Colonic mucosa (tissue), 4 donors: ENCODE results near the gene USO1. TPM values are rescaled to one million over a fixed set of nuclear protein-coding genes. Genes with fewer than 3 reads are reported as not detected.
A peak's percentile ranks its signal among the peaks of the same experiment; 100 is the strongest.
"Not testable (repeated sequence)": the region's sequence is repeated elsewhere in the genome, so short reads cannot be mapped to it uniquely, and the experiment has no call there.

Experiments
- DNase-seq: peaks from one replicate; pipeline ENCODE4 v3.0.0-alpha.2; 2020
- H3K27ac ChIP-seq: fragments of 200-600 bp; one replicate; pipeline ENCODE4 v1.8.0; 2021
- H3K27me3 ChIP-seq: fragments of 200-600 bp; one replicate; pipeline ENCODE4 v1.8.0; 2021
- H3K36me3 ChIP-seq: fragments of 200-600 bp; one replicate; pipeline ENCODE4 v1.8.0; 2021
- H3K4me1 ChIP-seq: fragments of 200-600 bp; one replicate; pipeline ENCODE4 v1.8.0; 2021; ENCODE audit warnings: mild to moderate bottlenecking
- H3K4me3 ChIP-seq: fragments of 200-600 bp; one replicate; pipeline ENCODE4 v1.8.0; 2021
- H3K9ac ChIP-seq, 2 donors: one replicate each; pipeline ENCODE4 v1.7.0; 2013; ENCODE audit warnings: control low read depth in 2 of 2, low read depth in 2 of 2, low read length in 2 of 2
- H3K9me3 ChIP-seq: fragments of 200-600 bp; one replicate; pipeline ENCODE4 v1.8.0; 2021
- intact Hi-C: fragments of 100-400 bp; cut with DNase I; formaldehyde crosslinking; loops from one replicate; pipeline ENCODE4 v1.14.1; 2022
- total RNA-seq, 2 donors: library from RNA; stranded (reverse); fragmentation: NEBNext Ultra II Directional in 1 of 2; extraction: Animal tissue kit (Norgen Biotek cat#: 25700) in 1 of 2; gene quantifications; one replicate each; pipeline ENCODE4 v1.2.1, GENCODE V29; 2021
- TF ChIP-seq, protein P1 (sequence below): fragments of 200-600 bp; IDR thresholded peaks from one replicate; pipeline ENCODE4 v1.8.0; 2022; ENCODE audit warnings: antibody characterized with exemption, mild to moderate bottlenecking
- donor health status: healthy.
- donor health status: DM: no; HTN: no; CAD: no.
- donor health status: DM: no; HTN: no; CAD: no.

The USO1 gene
- total RNA-seq, 2 donors from 2014 or later, result 54.7 to 63.0 TPM

GRCh38 chr4:75683482-75684155, 40.8 kb upstream of the USO1 start:
- no peak overlapping the region for H3K9ac ChIP-seq
- H3K27ac ChIP-seq, result no peak overlapping the region
- TF ChIP-seq, protein P1, sequence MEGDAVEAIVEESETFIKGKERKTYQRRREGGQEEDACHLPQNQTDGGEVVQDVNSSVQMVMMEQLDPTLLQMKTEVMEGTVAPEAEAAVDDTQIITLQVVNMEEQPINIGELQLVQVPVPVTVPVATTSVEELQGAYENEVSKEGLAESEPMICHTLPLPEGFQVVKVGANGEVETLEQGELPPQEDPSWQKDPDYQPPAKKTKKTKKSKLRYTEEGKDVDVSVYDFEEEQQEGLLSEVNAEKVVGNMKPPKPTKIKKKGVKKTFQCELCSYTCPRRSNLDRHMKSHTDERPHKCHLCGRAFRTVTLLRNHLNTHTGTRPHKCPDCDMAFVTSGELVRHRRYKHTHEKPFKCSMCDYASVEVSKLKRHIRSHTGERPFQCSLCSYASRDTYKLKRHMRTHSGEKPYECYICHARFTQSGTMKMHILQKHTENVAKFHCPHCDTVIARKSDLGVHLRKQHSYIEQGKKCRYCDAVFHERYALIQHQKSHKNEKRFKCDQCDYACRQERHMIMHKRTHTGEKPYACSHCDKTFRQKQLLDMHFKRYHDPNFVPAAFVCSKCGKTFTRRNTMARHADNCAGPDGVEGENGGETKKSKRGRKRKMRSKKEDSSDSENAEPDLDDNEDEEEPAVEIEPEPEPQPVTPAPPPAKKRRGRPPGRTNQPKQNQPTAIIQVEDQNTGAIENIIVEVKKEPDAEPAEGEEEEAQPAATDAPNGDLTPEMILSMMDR, result no peak
- no peak overlapping the region for H3K4me3 ChIP-seq
- H3K27me3 ChIP-seq, result no peaks in the 10 kb centered on the region
- intact Hi-C loops, result no loop called here
- no peaks in the 10 kb centered on the region for H3K36me3 ChIP-seq
- DNase-seq, result no peak
- H3K9me3 ChIP-seq, result no peaks in the 10 kb centered on the region
- no peaks in the 10 kb centered on the region for H3K4me1 ChIP-seq

- DNase-seq, result no peak
- no peaks in the 10 kb centered on the region for H3K9me3 ChIP-seq
- no peaks in the 10 kb centered on the region for H3K27me3 ChIP-seq
- H3K4me3 ChIP-seq, result no peak overlapping the region
- intact Hi-C loops, result no loop called here
- TF ChIP-seq, protein P1, result no peak
- no peak overlapping the region for H3K27ac ChIP-seq
- no peaks in the 10 kb centered on the region for H3K36me3 ChIP-seq
- H3K9ac ChIP-seq, result no peak overlapping the region
- H3K4me1 ChIP-seq, result no peaks in the 10 kb centered on the region
Measured at GRCh38 chr4:75685546-75686189, 38.7 kb upstream of the USO1 start.

GRCh38 chr4:75686346-75686745, 38.0 kb upstream of the USO1 start:
- TF ChIP-seq, protein P1, result no peak
- intact Hi-C loops, result no loop called here
- no peak for DNase-seq
- Histone ChIP-seq H3K27me3 (no peaks in the 10 kb centered on the region), H3K9me3 (no peaks in the 10 kb centered on the region), H3K4me3 (no peak overlapping the region), H3K9ac (no peak overlapping the region), H3K36me3 (no peaks in the 10 kb centered on the region), H3K4me1 (no peaks in the 10 kb centered on the region), H3K27ac (no peak overlapping the region)

DNA sequence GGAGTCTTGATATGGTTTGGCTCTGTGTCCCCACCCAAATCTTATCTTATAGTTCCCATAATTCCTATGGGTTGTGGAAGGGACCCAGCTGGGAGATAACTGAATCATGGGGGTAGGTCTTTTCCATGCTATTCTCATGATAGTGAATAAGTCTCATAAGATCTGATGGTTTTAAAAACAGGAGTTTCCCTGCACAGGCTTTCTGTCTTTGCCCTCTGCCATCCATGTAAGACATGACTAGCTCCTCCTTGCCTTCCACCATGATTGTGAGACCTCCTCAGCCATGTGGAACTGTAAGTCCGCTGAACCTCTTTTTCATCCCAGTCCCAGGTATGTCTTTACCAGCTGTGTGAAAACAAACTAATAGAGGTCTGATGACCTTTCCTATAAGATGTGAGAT, 37.3 kb upstream of the USO1 start:
- intact Hi-C loops, H3K9me3 ChIP-seq, H3K36me3 ChIP-seq, H3K27me3 ChIP-seq, H3K27ac ChIP-seq, H3K4me3 ChIP-seq, H3K4me1 ChIP-seq, DNase-seq, H3K9ac ChIP-seq: not testable (repeated sequence)

- H3K27me3 ChIP-seq, H3K4me1 ChIP-seq, H3K4me3 ChIP-seq, H3K9ac ChIP-seq, DNase-seq, H3K36me3 ChIP-seq, H3K27ac ChIP-seq, H3K9me3 ChIP-seq, intact Hi-C loops: not testable (repeated sequence)
Measured at GRCh38 chr4:75692066-75692465, 32.3 kb upstream of the USO1 start.

GRCh38 chr4:75696071-75696470, 28.3 kb upstream of the USO1 start:
- Histone ChIP-seq H3K9ac (peak overlapping the region in 1 of 2 donors; percentile 58), H3K36me3 (no peaks in the 10 kb centered on the region), H3K4me1 (no peaks in the 10 kb centered on the region), H3K27me3 (no peaks in the 10 kb centered on the region), H3K4me3 (no peak overlapping the region), H3K9me3 (no peaks in the 10 kb centered on the region), H3K27ac (no peak overlapping the region)
- DNase-seq, result peak; percentile 70
- intact Hi-C loops, result no loop called here
- TF ChIP-seq, protein P1, result no peak
